ENCODE results near the gene CYB5RL.

DNA sequence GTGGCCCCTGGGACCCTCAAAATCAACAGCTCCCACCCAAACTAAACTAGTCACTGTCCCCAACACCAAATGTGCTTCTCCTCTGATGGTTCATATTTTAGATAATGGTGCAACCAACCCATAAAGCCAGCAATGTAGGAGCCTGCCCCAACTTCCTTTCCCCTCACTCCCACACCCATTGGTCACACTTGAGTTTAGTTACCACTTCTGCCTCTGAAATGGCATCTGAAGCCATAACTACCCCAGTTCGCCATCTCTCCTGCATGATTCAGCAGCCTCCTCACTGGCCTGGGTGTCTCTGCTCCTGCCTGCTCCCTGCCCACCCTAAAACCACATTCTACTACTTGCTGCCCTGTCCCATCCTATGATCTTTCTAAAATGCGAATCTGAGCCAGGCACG is 43.6 kb downstream of the CYB5RL start:
- TF ChIP-seq POLR2A (IDR thresholded peaks at IDR 0.05): no peak
- TF ChIP-seq, protein P1, sequence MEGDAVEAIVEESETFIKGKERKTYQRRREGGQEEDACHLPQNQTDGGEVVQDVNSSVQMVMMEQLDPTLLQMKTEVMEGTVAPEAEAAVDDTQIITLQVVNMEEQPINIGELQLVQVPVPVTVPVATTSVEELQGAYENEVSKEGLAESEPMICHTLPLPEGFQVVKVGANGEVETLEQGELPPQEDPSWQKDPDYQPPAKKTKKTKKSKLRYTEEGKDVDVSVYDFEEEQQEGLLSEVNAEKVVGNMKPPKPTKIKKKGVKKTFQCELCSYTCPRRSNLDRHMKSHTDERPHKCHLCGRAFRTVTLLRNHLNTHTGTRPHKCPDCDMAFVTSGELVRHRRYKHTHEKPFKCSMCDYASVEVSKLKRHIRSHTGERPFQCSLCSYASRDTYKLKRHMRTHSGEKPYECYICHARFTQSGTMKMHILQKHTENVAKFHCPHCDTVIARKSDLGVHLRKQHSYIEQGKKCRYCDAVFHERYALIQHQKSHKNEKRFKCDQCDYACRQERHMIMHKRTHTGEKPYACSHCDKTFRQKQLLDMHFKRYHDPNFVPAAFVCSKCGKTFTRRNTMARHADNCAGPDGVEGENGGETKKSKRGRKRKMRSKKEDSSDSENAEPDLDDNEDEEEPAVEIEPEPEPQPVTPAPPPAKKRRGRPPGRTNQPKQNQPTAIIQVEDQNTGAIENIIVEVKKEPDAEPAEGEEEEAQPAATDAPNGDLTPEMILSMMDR (IDR thresholded peaks at IDR 0.05): no peak
